M059J (cell line): Measurements from ENCODE around the gene TNFRSF1A. TPM values are rescaled to one million over a fixed set of nuclear protein-coding genes. Genes with fewer than 3 reads are reported as not detected.
A peak's percentile ranks its signal among the peaks of the same experiment; 100 is the strongest.
"Not testable (repeated sequence)": the region's sequence is repeated elsewhere in the genome, so short reads cannot be mapped to it uniquely, and the experiment has no call there.

Source experiments
- DNase-seq: peaks from one replicate; pipeline ENCODE4 v3.0.0-alpha.2; 2012; ENCODE audit warnings: low read depth
- total RNA-seq: library from RNA; depleted of rRNA; stranded (reverse); fragments of >200 nt; shearing (Covaris generic); gene quantifications from 2 replicates; pipeline ENCODE4 v1.2.3, GENCODE V29; 2014

Gene TNFRSF1A
- total RNA-seq, 1 experiment from 2014 or later, result 233 TPM

DNA sequence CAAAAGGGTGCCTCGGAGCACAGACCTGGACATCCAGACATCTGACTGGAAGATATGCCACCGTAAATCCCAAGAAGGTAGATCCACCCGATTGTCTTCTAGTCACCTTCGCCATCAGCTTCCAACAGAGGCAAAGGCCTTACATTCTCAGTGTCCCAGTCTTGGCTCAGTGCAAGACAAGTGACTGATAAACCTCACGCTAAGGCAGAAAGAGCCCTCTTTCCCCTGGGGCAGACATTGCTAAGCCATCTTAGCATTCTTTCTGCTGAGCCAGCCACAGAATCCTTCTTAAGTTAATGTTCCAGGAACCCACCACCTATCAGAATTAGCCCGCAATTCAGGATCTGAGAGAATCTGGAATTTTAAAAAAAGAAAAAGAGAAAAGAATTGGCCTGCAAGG is 35.7 kb downstream of the TNFRSF1A start:
- DNase-seq, result no peak

GRCh38 chr12:6303071-6303470 is 38.8 kb downstream of the TNFRSF1A start:
- no peak for DNase-seq

DNA sequence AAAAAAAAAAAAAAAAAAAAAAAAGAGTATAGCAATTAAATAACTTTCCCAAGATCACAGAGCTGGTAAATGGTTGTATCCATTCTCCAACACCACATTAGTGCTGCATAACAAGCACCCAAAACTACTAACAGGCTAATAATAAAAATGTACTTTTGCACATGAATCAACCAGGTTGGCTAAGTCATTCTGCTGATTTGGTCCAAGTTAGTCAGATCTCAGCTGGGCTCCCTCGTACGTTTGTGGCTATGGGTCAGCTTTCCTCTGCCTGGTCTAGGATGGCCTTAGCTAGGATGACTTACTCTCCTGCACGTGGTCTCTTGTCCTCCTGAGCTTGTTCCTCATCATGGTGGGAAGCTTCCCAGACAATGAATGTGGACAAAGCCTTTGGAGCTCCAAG is 39.3 kb downstream of the TNFRSF1A start:
- DNase-seq, result no peak

GRCh38 chr12:6301721-6302120 is 40.2 kb downstream of the TNFRSF1A start:
- DNase-seq, result no peak

- no peak for DNase-seq
Observed at GRCh38 chr12:6297170-6297569, 44.7 kb downstream of the TNFRSF1A start.

GRCh38 chr12:6295094-6295811 is 46.6 kb downstream of the TNFRSF1A start:
- peak; percentile 99 for DNase-seq

DNA sequence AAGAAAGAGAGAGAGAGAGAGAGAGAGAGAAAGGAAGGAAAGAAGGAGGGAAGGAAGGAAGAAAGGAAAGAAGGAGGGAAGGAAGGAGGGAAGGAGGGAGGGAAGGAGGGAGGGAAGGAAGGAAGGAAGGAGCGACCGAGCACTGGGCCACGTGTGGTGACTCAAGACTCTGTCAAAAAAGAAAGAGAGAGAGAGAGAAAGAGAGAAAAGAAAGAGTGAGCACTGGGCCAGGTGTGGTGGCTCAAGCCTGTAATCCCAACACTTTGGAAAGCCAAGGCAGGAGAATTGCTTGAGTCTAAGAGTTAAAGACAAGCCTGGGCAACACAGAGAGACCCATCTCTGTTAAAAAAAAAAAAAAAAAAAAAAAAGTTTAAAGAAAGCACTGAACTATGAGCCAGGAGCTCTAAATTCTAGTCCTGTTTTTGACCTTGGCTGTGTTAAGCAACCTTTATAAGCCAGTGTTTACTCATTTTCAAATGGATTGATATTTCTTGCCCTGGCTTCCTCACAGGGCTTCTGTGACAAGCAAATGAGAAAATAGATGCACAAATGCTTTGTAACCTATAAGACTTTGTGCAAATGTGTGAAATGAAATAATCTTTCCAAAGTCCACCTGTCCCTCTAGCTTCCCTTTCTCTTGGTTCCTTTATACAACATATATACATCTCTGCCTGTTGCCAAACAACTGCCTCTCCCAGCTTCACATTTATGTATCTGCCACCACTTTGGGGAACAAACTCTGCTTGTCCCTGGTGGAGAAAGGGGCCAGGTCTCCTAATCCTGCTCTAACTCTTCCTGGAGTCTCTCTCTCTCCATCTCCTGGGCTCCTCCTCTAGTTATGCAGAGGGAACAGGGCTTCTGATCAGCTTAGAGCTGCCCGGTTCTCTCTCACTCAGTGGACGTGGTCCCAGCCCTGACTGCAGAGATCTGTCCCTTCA is 47.5 kb downstream of the TNFRSF1A start:
- DNase-seq, result no peak

DNA sequence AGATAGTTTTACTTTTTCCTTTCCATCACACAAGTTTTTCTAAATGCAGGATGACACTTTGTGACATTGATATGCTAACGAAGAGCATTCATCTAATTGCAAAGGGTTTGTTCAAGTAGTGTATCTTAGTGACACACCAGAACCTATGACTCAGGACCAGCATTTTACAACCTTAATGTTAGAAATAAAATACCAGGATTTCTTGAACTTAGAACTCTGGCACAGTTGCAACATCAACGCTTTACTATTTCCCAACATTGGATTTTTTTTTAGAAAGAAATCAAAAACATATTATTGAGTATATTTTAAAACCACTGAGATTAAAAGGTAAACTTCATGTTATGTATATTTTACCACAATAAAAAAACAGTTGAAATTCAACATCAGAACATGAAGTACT is 49.3 kb downstream of the TNFRSF1A start:
- DNase-seq, result peak; percentile 65

- not testable (repeated sequence) for DNase-seq
Observed at GRCh38 chr12:6289906-6290305, 52.0 kb downstream of the TNFRSF1A start.

DNA sequence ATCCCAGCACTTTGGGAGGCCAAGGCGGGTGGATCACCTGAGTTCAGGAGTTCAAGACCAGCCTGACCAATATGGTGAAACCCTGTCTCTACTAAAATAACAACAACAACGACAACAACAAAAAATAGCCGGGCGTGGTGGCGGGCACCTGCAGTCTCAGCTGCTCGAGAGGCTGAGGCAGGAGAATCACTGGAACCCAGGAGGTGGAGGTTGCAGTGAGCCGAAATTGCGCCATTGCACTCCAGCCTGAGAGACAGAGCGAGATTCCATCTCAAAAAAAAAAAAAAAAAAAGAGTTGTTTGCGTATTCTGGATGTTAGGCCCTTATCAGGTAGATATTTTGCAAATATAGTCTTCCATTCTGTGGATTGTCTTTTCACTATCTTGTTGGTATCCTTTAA is 52.8 kb downstream of the TNFRSF1A start:
- DNase-seq, result not testable (repeated sequence)

DNA sequence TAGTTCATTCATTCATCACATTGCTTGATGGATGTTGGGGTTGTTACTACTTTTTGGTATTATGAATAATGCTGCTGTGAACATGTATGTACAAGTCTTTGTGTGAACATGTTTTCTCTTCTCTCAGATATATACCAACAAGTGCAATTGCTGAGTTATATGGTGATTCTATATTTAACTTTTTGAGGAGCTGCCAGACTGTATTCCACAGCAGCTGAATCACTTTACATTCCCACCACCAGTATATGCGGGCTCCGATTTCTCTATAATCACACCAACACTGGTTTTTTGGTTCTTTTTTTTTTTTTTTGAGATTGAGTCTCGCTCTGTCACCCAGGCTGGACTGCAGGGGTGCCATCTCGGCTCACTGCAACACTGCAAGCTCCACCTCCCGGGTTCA is 53.6 kb downstream of the TNFRSF1A start:
- no peak for DNase-seq

DNA sequence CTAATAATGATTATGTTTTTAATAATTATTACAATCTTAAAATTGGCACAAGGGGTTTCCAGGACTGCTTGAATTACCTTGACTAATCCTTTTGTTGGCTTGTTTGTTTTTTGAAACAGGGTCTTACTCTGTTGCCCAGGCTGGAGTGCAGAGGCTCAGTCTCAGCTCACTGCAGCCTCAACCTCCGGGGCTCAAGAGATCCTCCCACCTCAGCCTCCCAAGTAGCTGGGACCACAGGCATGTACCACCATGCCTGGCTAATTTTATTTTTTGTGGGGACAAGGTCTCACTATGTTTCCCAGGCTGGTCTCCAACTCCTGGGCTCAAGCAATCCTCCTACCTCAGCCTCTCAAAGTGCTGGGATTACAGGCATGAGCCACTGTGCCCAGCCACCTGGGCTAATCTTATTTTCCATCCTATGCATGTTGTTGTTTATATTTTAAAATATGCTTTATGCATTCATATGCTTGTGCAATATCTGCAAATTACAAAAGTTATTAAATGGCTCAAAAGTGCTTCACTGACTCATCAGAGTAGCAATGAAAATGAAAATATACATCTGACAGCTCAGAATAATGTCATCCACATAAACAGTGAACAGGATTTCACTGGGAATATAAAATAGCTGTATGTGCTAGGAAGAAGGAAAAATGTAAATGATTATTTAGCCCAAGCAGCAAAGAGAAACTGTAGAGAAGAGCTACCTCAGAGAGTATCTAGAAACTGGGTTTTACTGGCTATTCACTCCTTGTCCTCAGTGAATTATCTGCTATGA is 56.2 kb downstream of the TNFRSF1A start:
- DNase-seq, result no peak

DNA sequence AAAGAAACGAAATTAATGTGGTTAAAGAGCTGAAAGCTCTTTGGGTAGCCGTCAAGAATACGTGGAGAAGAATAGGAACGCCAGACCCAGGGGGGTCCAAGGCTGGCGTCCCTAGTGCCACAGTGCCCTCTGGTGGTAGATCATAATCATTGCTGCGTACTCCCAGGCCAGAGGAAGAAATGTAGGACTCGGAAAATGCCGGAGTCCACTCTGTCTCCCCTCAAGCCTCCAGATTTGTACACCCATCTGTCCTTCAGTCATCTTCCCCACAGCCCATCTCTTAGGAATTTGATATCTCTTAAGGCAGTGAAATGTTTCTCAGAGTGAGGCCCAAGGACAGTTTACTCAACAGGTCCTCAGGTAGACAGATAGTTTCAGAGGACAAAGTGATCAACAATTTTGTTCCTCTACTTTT is 56.8 kb downstream of the TNFRSF1A start:
- peak; percentile 67 for DNase-seq

- DNase-seq, result no peak
Observed at GRCh38 chr12:6284273-6284672, 57.6 kb downstream of the TNFRSF1A start.

DNA sequence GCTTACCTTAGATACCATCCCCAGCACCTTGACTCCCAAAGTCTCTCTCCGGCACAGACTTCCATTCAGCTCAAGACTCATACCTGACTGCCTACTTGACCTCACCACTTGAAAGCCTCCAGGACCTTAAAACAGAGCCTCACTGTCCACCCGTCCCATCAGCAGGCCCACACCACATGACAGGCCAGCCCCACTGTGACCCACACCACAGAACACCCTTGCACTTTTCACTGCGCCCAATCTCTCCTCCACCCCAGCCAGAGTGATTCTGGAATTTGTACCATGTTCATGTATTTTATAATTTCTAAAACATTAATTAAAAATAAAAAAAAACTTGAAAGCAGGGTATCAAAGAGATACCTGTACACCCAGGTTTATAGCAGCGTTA is 59.4 kb downstream of the TNFRSF1A start:
- DNase-seq, result no peak

- peak; percentile 61 for DNase-seq
Observed at GRCh38 chr12:6281081-6281809, 60.6 kb downstream of the TNFRSF1A start.

GRCh38 chr12:6280672-6281071 is 61.2 kb downstream of the TNFRSF1A start:
- no peak for DNase-seq

- peak; percentile 98 for DNase-seq
Observed at GRCh38 chr12:6280053-6280469, 61.8 kb downstream of the TNFRSF1A start.

GRCh38 chr12:6279631-6280030 is 62.2 kb downstream of the TNFRSF1A start:
- no peak for DNase-seq

- no peak for DNase-seq
Observed at GRCh38 chr12:6279256-6279628, 62.6 kb downstream of the TNFRSF1A start.
